Type B pancreatic cell (in vitro differentiated cells): ENCODE measurements around the gene TEKT5. TPM values are rescaled to one million over a fixed set of nuclear protein-coding genes. Genes with fewer than 3 reads are reported as not detected.

ENCODE experiments used
- DNase-seq: peaks from one replicate; pipeline ENCODE4 v3.0.0; 2021; ENCODE audit warnings: mixed read lengths; ENCODE audit not compliant: unreplicated experiment; ENCODE audit errors: extremely low spot score
- H3K27ac Mint-ChIP-seq: 2 replicates; pipeline ENCODE4 v1.8.0; 2021; ENCODE audit warnings: mild to moderate bottlenecking, mixed read lengths
- H3K27me3 Mint-ChIP-seq: 2 replicates; pipeline ENCODE4 v1.8.0; 2021; ENCODE audit warnings: mixed read lengths
- H3K36me3 Mint-ChIP-seq: 2 replicates; pipeline ENCODE4 v1.8.0; 2021; ENCODE audit warnings: mixed read lengths
- H3K4me1 Mint-ChIP-seq: one replicate; pipeline ENCODE4 v1.8.0; 2021; ENCODE audit warnings: mixed read lengths; ENCODE audit not compliant: unreplicated experiment
- H3K4me3 Mint-ChIP-seq: 2 replicates; pipeline ENCODE4 v1.8.0; 2021; ENCODE audit warnings: mild to moderate bottlenecking, mixed read lengths
- H3K9me3 Mint-ChIP-seq: 2 replicates; pipeline ENCODE4 v1.8.0; 2021; ENCODE audit warnings: mixed read lengths
- total RNA-seq: library from RNA; stranded (reverse); gene quantifications from 2 replicates; pipeline ENCODE4 v1.2.1, GENCODE V29; 2021; ENCODE audit warnings: low replicate concordance
- TF ChIP-seq, protein P1 (sequence below): fragments of 200-600 bp; sonication (generic); conservative IDR thresholded peaks from 2 replicates; pipeline ENCODE4 v1.5.0; 2021; ENCODE audit warnings: antibody characterized with exemption, mild to moderate bottlenecking

Gene TEKT5
- total RNA-seq, 1 donor from 2014 or later, result 0.41 TPM

DNA sequence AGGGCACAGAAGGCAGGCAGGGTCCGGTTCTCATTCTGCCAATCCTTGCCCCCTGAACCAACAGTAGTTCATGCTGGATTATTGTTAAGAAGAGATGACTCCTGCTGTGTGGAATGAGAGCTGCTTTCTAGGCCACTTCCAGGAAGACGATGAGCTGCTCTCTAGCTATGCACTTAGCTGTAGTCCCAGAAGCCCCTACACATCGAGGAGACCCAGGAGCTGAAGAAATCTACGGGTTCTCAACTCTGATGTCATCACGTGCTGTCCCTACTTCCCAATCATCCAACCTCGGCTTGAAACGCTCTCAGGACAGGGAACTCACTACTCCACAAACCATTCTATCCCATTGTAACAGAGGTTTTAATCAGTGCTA lies 85.3 kb downstream of the TEKT5 start:
- Mint-ChIP-seq H3K36me3 (no peaks in the 10 kb centered on the region), H3K9me3 (no peaks in the 10 kb centered on the region), H3K27ac (no peak overlapping the region), H3K4me3 (no peak overlapping the region), H3K27me3 (peaks cover 3% of the 10 kb centered on the region), H3K4me1 (peaks cover 9% of the 10 kb centered on the region)
- TF ChIP-seq, protein P1, sequence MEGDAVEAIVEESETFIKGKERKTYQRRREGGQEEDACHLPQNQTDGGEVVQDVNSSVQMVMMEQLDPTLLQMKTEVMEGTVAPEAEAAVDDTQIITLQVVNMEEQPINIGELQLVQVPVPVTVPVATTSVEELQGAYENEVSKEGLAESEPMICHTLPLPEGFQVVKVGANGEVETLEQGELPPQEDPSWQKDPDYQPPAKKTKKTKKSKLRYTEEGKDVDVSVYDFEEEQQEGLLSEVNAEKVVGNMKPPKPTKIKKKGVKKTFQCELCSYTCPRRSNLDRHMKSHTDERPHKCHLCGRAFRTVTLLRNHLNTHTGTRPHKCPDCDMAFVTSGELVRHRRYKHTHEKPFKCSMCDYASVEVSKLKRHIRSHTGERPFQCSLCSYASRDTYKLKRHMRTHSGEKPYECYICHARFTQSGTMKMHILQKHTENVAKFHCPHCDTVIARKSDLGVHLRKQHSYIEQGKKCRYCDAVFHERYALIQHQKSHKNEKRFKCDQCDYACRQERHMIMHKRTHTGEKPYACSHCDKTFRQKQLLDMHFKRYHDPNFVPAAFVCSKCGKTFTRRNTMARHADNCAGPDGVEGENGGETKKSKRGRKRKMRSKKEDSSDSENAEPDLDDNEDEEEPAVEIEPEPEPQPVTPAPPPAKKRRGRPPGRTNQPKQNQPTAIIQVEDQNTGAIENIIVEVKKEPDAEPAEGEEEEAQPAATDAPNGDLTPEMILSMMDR, result no peak
- no peak for DNase-seq

DNA sequence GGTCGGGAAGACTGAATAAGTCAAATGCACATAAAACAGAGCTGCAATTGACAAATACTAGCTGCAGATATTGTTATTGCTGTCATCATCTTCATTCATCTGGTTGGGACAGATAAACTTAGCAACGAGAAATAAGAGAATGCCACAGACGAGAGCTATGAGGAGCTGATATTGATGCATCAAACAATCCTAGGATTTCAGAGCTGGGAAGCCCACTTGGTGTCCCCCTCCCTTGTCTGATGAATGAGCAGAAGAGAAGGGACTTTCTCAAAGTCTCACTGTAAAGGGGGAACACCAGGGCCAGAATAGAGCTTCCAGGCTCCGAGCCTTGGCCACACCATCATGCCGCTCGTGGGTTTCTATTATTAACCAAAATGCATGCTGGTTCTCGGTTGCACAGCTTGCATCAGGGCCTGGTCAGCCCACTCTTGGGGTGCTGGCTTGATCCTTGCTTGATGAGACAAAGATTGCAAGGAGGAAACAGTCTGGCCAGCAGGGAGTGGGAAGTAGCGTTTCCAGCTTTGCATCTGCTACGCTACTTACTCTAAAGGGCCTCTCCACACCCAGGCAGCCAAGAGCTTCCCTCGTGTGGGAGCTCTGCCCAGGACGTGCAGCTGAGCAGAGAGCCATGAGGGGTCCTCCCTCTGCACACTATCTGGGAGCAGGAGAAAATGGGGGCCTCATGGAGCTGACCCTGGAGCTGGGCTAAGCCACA lies 85.9 kb downstream of the TEKT5 start:
- TF ChIP-seq, protein P1, result no peak
- DNase-seq, result no peak
- Mint-ChIP-seq H3K36me3 (no peaks in the 10 kb centered on the region), H3K9me3 (no peaks in the 10 kb centered on the region), H3K27me3 (peaks cover 3% of the 10 kb centered on the region), H3K27ac (no peak overlapping the region), H3K4me1 (peaks cover 9% of the 10 kb centered on the region), H3K4me3 (no peak overlapping the region)

DNA sequence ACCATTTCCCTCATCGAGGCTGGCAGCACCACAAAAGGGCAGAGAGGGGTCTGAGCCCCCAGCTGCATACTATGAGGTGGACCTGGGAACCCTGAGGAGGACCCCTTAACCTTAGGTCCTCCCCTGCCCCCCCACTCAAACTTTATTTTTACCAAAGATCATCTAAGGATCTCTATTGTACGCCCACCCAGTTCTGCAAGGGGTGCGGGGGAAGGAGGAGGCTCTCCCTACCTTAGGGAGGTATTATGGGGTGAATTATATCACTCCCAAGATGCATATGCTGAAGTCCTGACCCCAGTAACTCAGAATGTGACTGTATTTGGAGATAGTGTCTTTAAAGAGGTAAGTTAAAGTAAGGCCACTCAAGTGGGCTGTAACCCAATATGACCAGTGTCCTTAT lies 87.6 kb downstream of the TEKT5 start:
- H3K9me3 Mint-ChIP-seq, result no peaks in the 10 kb centered on the region
- peaks cover 4% of the 10 kb centered on the region for H3K4me1 Mint-ChIP-seq

DNA sequence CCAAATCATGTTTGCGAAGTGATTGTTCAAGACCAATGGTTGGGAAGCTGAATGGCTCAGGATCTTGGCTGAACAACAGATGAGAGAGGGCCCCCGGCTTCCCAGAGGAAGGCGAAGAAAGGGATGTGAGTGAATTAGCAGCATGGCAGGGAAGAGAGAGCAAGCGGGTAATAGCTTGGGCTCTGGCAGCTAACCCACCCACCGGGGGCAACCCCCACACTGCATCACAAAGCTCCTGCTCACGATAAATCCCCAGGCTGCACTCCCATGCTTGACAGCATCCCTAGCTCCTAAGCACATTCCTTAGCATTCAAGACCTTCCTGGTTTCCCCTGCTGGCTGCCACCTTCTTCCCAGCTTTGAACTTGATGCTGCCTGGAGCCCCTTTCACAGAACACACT lies 88.1 kb downstream of the TEKT5 start:
- peaks cover 4% of the 10 kb centered on the region for H3K4me1 Mint-ChIP-seq
- TF ChIP-seq, protein P1, result no peak
- H3K27me3 Mint-ChIP-seq, result peaks cover 3% of the 10 kb centered on the region
- H3K27ac Mint-ChIP-seq, result no peak overlapping the region
- no peaks in the 10 kb centered on the region for H3K9me3 Mint-ChIP-seq
- no peak overlapping the region for H3K4me3 Mint-ChIP-seq
- no peaks in the 10 kb centered on the region for H3K36me3 Mint-ChIP-seq
- no peak for DNase-seq

More for the DNA sequence above, 87.6 kb downstream of the TEKT5 start:
- no peaks in the 10 kb centered on the region for H3K36me3 Mint-ChIP-seq
- H3K27me3 Mint-ChIP-seq, result peaks cover 3% of the 10 kb centered on the region
- no peak overlapping the region for H3K27ac Mint-ChIP-seq
- no peak for DNase-seq
- TF ChIP-seq, protein P1, result no peak
- no peak overlapping the region for H3K4me3 Mint-ChIP-seq

DNA sequence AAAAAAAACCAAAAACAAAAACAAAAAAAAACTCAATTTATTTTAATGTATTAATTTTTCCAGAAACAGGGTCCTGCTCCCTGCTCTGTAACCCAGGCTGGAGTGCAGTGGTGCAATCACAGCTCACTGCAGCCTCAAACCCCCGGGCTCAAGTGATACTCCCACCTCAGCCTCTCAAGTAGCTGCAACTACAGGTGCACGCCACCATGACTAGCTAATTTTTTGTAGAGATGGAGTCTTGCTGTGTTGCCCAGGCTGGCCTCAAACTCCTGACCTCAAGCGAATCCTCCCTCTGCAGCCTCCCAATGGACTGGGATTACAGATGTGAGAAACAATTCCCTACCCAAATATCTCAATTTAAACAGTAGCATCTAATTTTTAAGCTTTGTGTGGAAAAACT lies 89.1 kb downstream of the TEKT5 start:
- TF ChIP-seq, protein P1, result no peak
- Mint-ChIP-seq H3K4me3 (no peak overlapping the region), H3K9me3 (no peaks in the 10 kb centered on the region), H3K27ac (no peak overlapping the region), H3K4me1 (peaks cover under 1% of the 10 kb centered on the region), H3K27me3 (peaks cover 3% of the 10 kb centered on the region), H3K36me3 (no peaks in the 10 kb centered on the region)
- no peak for DNase-seq
